Measurements from ENCODE around the gene RBM47. TPM values are rescaled to one million over a fixed set of nuclear protein-coding genes. Genes with fewer than 3 reads are reported as not detected.
"Not testable (repeated sequence)": the region's sequence is repeated elsewhere in the genome, so short reads cannot be mapped to it uniquely, and the experiment has no call there.

RBM47 gene
- total RNA-seq, 1 donor from 2014 or later, result 0.12 TPM

DNA sequence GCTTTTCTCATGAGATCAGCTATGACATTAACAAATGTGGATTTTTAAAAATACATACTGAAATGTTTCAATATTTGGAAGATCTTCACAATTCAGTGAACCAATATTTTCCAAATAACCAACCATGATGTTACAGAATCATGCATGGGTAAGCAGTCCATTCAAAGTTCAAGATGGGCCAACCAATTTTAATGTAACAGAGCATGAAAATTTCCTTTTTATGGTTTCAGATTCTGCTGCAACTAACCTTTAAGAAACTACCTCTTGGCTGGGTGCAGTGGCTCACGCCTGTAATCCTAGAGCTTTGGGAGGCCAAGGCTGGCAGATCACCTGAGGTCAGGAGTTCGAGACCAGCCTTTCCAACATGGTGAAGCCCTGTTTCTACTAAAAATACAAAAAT is 107.7 kb downstream of the RBM47 start:
- H3K4me1 Mint-ChIP-seq (ENCODE audit: low read depth), result peaks cover 15% of the 10 kb centered on the region
- H3K9me3 Mint-ChIP-seq (ENCODE audit: low read depth), result no peaks in the 10 kb centered on the region
- H3K27me3 Mint-ChIP-seq (ENCODE audit: low read depth), result no peaks in the 10 kb centered on the region
- no peak overlapping the region for H3K4me3 Mint-ChIP-seq (ENCODE audit: unreplicated experiment)
- no peak for DNase-seq (ENCODE audit: low spot score)
- no peak overlapping the region for H3K27ac Mint-ChIP-seq (ENCODE audit: unreplicated experiment)
- TF ChIP-seq, protein P1, sequence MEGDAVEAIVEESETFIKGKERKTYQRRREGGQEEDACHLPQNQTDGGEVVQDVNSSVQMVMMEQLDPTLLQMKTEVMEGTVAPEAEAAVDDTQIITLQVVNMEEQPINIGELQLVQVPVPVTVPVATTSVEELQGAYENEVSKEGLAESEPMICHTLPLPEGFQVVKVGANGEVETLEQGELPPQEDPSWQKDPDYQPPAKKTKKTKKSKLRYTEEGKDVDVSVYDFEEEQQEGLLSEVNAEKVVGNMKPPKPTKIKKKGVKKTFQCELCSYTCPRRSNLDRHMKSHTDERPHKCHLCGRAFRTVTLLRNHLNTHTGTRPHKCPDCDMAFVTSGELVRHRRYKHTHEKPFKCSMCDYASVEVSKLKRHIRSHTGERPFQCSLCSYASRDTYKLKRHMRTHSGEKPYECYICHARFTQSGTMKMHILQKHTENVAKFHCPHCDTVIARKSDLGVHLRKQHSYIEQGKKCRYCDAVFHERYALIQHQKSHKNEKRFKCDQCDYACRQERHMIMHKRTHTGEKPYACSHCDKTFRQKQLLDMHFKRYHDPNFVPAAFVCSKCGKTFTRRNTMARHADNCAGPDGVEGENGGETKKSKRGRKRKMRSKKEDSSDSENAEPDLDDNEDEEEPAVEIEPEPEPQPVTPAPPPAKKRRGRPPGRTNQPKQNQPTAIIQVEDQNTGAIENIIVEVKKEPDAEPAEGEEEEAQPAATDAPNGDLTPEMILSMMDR (IDR thresholded peaks at IDR 0.05), result no peak
- no peaks in the 10 kb centered on the region for H3K36me3 Mint-ChIP-seq (ENCODE audit: low read depth)

DNA sequence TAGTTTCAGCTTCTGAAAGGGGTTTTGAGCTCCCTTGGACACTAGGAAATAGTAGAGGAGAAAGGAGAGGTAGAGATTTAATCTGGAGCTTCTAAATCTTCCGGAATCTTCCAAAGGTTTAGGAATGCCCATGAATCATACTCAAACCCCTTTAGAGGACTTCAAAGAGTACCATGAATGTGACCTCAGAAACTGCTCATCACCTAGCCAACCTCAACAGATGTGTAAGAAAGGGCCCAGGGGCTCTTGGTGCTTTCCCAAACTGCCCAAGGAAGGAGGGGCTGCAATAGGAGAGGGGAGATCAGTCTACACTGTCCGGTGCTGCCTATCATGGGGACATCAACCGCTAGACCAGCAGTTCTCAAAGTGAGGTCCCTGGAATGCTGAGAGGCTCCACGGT is 109.1 kb downstream of the RBM47 start:
- H3K27ac Mint-ChIP-seq (ENCODE audit: unreplicated experiment), result no peak overlapping the region
- no peaks in the 10 kb centered on the region for H3K27me3 Mint-ChIP-seq (ENCODE audit: low read depth)
- H3K4me1 Mint-ChIP-seq (ENCODE audit: low read depth), result peaks cover 7% of the 10 kb centered on the region
- H3K4me3 Mint-ChIP-seq (ENCODE audit: unreplicated experiment), result no peak overlapping the region
- no peaks in the 10 kb centered on the region for H3K36me3 Mint-ChIP-seq (ENCODE audit: low read depth)
- no peak for DNase-seq (ENCODE audit: low spot score)
- no peaks in the 10 kb centered on the region for H3K9me3 Mint-ChIP-seq (ENCODE audit: low read depth)
- TF ChIP-seq, protein P1 (IDR thresholded peaks at IDR 0.05), result no peak

DNA sequence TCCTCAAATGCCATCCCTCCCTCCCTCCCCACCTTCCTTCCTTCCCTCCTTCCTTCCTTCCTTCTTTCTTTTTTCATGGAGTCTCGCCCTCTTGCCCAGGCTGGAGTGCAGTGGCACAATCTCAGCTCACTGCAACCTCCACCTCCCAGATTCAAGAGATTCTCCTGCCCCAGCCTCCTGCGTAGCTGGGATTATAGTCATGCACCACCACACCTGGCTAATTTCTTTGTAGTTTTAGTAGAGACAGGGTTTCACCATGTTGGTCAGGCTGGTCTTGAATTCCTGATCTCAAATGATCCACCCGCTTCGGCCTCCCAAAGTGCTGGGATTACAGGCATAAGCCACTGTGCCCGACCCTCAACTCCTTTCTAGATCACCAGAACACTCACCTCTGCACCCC is 112.6 kb downstream of the RBM47 start:
- H3K9me3 Mint-ChIP-seq (ENCODE audit: low read depth); DNase-seq (ENCODE audit: low spot score); H3K4me3 Mint-ChIP-seq (ENCODE audit: unreplicated experiment); H3K4me1 Mint-ChIP-seq (ENCODE audit: low read depth); H3K36me3 Mint-ChIP-seq (ENCODE audit: low read depth); H3K27ac Mint-ChIP-seq (ENCODE audit: unreplicated experiment); H3K27me3 Mint-ChIP-seq (ENCODE audit: low read depth): not testable (repeated sequence)

DNA sequence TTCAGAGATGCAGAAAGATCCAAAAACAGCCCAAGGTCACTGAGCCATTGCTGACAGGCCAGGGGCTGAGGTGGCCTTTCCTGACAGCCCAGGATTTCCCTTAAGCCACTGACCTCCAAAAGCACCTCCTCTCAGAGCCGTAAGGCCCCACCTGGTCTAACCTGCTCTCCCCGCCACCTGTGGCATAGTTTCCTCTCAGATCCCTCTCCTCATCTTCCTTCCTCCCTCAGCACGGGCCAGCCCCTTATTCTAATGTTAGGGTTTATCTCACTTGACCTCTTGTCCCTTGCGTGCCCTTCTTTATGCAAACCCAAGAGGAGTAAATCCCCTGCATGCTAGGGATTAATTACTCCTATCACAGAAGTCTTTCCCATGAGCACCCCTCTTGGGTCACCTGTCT is 113.0 kb downstream of the RBM47 start:
- DNase-seq (ENCODE audit: low spot score), result no peak
- H3K4me1 Mint-ChIP-seq (ENCODE audit: low read depth), result no peaks in the 10 kb centered on the region
- H3K36me3 Mint-ChIP-seq (ENCODE audit: low read depth), result no peaks in the 10 kb centered on the region
- TF ChIP-seq, protein P1 (IDR thresholded peaks at IDR 0.05), result no peak
- H3K27ac Mint-ChIP-seq (ENCODE audit: unreplicated experiment), result no peak overlapping the region
- no peaks in the 10 kb centered on the region for H3K27me3 Mint-ChIP-seq (ENCODE audit: low read depth)
- H3K9me3 Mint-ChIP-seq (ENCODE audit: low read depth), result no peaks in the 10 kb centered on the region
- H3K4me3 Mint-ChIP-seq (ENCODE audit: unreplicated experiment), result no peak overlapping the region

DNA sequence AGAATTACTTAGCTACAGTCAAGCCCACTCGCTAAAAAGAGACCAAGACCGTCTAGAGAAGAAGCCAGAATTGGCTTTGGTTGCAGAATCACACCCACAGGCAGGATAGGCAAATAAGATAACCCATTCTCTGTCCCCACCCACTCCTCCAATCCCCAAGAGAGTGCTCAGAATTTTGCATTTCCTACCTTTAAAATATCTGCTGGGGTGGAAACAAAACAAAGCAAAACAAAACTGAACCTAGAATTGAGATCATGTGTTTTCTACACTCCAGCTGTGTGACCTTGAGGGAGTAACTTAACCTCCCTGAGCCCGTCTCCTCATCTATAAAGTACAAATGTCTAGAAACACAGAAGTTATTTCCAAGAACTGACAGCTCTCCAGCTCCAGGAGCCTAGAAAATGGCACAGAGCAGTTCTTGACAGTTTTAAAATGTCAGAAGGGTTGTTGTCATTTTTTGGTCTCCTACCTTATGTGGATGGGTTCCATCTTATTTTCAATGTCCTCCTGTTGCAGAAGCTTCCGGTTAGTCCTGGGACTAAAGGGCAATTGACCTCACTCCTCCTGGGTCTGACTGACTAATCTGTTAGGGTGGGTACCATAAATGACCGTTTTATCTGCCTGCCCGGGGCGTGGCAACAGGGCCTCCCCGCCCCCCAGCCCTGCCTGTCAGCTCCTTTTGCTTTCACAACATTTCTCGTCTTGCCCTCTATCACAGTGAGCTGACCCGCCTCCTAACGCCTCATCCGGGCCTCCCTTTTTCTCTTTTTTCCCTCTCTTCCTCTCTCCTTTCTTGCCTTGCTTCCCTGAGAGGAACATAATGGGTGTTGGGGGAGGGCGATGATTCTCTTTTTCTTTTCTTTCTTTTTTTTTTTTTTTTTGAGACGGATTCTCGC is 114.0 kb downstream of the RBM47 start:
- no peak overlapping the region for H3K27ac Mint-ChIP-seq (ENCODE audit: unreplicated experiment)
- TF ChIP-seq, protein P1 (IDR thresholded peaks at IDR 0.05), result no peak
- no peaks in the 10 kb centered on the region for H3K9me3 Mint-ChIP-seq (ENCODE audit: low read depth)
- H3K27me3 Mint-ChIP-seq (ENCODE audit: low read depth), result no peaks in the 10 kb centered on the region
- H3K4me3 Mint-ChIP-seq (ENCODE audit: unreplicated experiment), result no peak overlapping the region
- H3K4me1 Mint-ChIP-seq (ENCODE audit: low read depth), result no peaks in the 10 kb centered on the region
- no peak for DNase-seq (ENCODE audit: low spot score)
- no peaks in the 10 kb centered on the region for H3K36me3 Mint-ChIP-seq (ENCODE audit: low read depth)

DNA sequence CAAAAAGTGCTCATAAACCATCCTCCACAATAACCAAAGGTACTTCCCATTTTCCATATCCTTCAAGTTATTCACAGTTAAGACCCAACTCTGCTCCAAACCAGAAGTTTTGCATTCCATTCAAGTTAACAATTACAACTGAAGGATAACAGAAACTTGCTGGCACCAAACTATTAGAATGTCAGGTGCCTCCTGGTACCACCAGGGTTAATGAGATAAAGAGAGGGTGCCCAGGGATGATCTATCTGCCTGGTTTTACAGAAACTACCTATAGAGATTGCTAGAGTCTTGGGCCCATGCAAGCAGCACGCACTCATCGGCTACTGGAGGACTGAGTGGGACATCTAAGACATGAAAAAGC is 114.6 kb downstream of the RBM47 start:
- no peaks in the 10 kb centered on the region for H3K9me3 Mint-ChIP-seq (ENCODE audit: low read depth)
- no peaks in the 10 kb centered on the region for H3K27me3 Mint-ChIP-seq (ENCODE audit: low read depth)
- H3K4me3 Mint-ChIP-seq (ENCODE audit: unreplicated experiment), result no peak overlapping the region
- TF ChIP-seq, protein P1 (IDR thresholded peaks at IDR 0.05), result no peak
- H3K4me1 Mint-ChIP-seq (ENCODE audit: low read depth), result no peaks in the 10 kb centered on the region
- no peaks in the 10 kb centered on the region for H3K36me3 Mint-ChIP-seq (ENCODE audit: low read depth)
- H3K27ac Mint-ChIP-seq (ENCODE audit: unreplicated experiment), result no peak overlapping the region
- DNase-seq (ENCODE audit: low spot score), result no peak

Data from chondrocyte (in vitro differentiated cells).